Ovary (tissue), 3 donors: Measurements from ENCODE around the gene ZNF528.

Source experiments
- EP300 ChIP-seq: sonication (generic); formaldehyde crosslinking; IDR thresholded peaks from one replicate; pipeline ENCODE4 v1.6.1; 2017; ENCODE audit warnings: antibody characterized with exemption
- POLR2A ChIP-seq: fragments of 450-650 bp; IDR thresholded peaks from one replicate; pipeline ENCODE4 v1.6.1; 2017; ENCODE audit warnings: antibody characterized with exemption, mild to moderate bottlenecking, moderate library complexity
- TF ChIP-seq, protein P1 (sequence below), 3 donors: fragments of 450-650 bp in 2 of 3; fragments of 200-600 bp in 1 of 3; IDR thresholded peaks; one replicate each; pipeline versions ENCODE4 v1.5.1 to v1.8.0; 2016 to 2022; ENCODE audit warnings: antibody characterized with exemption in 3 of 3, mild to moderate bottlenecking in 1 of 3
- donor health status: DM: no; HTN: no; CAD: no.

DNA sequence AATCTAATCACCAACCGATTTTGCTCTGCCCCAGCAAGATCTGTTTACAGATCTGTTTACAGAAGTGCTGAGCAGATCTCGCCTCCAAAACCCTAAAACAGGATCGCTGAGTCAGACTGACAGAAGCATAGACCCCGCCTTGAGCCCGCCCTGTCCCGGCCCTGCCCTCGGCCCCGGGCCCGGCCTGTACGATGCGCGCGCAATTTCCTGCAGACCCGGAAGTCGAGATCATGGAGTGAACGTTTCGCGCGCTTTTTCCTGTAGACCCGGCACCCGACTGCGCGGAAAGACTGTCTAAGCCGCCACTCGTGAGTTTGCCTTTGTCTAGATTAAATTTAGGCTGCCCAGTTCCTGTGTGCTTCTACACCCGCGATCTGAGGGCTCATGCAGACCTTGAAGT is 31.3 kb downstream of the ZNF528 start, which contains the start of gene ZNF534:
- TF ChIP-seq, protein P1, sequence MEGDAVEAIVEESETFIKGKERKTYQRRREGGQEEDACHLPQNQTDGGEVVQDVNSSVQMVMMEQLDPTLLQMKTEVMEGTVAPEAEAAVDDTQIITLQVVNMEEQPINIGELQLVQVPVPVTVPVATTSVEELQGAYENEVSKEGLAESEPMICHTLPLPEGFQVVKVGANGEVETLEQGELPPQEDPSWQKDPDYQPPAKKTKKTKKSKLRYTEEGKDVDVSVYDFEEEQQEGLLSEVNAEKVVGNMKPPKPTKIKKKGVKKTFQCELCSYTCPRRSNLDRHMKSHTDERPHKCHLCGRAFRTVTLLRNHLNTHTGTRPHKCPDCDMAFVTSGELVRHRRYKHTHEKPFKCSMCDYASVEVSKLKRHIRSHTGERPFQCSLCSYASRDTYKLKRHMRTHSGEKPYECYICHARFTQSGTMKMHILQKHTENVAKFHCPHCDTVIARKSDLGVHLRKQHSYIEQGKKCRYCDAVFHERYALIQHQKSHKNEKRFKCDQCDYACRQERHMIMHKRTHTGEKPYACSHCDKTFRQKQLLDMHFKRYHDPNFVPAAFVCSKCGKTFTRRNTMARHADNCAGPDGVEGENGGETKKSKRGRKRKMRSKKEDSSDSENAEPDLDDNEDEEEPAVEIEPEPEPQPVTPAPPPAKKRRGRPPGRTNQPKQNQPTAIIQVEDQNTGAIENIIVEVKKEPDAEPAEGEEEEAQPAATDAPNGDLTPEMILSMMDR (IDR thresholded peaks at IDR 0.05), result no peak
- no peak for TF ChIP-seq EP300
- TF ChIP-seq POLR2A, result no peak
